Liver (tissue), 3 donors: ENCODE results near the gene STK33.

Source experiments
- EGR1 ChIP-seq, 2 donors: IDR thresholded peaks; 2 replicates each; pipeline ENCODE4 v1.6.1; 2016 to 2018; ENCODE audit warnings: antibody characterized with exemption in 2 of 2, low read depth in 2 of 2
- FOXA1 ChIP-seq: IDR thresholded peaks from 2 replicates; pipeline ENCODE4 v1.6.1; 2016; ENCODE audit warnings: antibody characterized with exemption
- FOXA2 ChIP-seq: IDR thresholded peaks from 2 replicates; pipeline ENCODE4 v1.6.1; 2016; ENCODE audit warnings: antibody characterized with exemption
- GABPA ChIP-seq, 2 donors: IDR thresholded peaks in 1 of 2; conservative IDR thresholded peaks in 1 of 2; 2 replicates each; pipeline ENCODE4 v1.6.1; 2016; ENCODE audit warnings: antibody characterized with exemption in 2 of 2, mild to moderate bottlenecking in 1 of 2, moderate library complexity in 1 of 2
- JUND ChIP-seq, 2 donors: IDR thresholded peaks; 2 replicates each; pipeline ENCODE4 v1.6.1; 2016; ENCODE audit warnings: antibody characterized with exemption in 2 of 2
- RAD21 ChIP-seq, 2 donors: IDR thresholded peaks; 2 replicates each; pipeline ENCODE4 v1.6.1; 2016; ENCODE audit warnings: antibody characterized with exemption in 2 of 2, mild to moderate bottlenecking in 2 of 2
- SP1 ChIP-seq: IDR thresholded peaks from 2 replicates; pipeline ENCODE4 v1.6.1; 2018; ENCODE audit warnings: antibody characterized with exemption, mild to moderate bottlenecking
- TAF1 ChIP-seq: conservative IDR thresholded peaks from 2 replicates; pipeline ENCODE4 v1.6.1; 2016; ENCODE audit warnings: antibody characterized with exemption, mild to moderate bottlenecking
- YY1 ChIP-seq: IDR thresholded peaks from 2 replicates; pipeline ENCODE4 v1.6.1; 2016; ENCODE audit warnings: antibody characterized with exemption, mild to moderate bottlenecking
- TF ChIP-seq, protein P1 (sequence below): fragments of 150-350 bp; IDR thresholded peaks from 2 replicates; pipeline ENCODE4 v1.5.1; 2017; ENCODE audit warnings: improper control_type of control experiment, low read depth, low read length; ENCODE audit not compliant: missing input control
- TF ChIP-seq, protein P2 (sequence below): IDR thresholded peaks from 2 replicates; pipeline ENCODE4 v1.6.1; 2016; ENCODE audit warnings: antibody characterized with exemption
- TF ChIP-seq, protein P3 (sequence below): IDR thresholded peaks from 2 replicates; pipeline ENCODE4 v1.6.1; 2016; ENCODE audit warnings: antibody characterized with exemption, mild to moderate bottlenecking
- donor health status: healthy.
- donor health status: healthy.

DNA sequence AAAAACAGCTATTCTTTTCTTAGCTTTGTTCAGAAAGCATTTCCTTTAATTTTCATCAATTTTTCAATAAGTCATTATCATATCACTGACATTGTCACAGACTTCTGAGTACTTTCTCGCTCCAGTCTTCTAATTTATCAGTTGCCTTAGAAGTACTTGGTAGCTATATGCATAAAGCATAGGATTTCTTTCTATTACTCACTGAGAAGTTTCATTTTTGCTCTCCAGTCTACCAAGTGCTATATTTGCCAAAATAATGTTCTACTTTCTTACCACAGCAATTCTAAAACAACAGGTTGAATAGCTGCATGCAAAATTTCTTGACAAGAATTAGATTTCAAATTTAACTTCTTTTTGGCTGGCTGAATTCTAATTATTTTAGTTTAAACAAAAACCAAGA lies 116.3 kb downstream of the STK33 start:
- TF ChIP-seq, protein P1, sequence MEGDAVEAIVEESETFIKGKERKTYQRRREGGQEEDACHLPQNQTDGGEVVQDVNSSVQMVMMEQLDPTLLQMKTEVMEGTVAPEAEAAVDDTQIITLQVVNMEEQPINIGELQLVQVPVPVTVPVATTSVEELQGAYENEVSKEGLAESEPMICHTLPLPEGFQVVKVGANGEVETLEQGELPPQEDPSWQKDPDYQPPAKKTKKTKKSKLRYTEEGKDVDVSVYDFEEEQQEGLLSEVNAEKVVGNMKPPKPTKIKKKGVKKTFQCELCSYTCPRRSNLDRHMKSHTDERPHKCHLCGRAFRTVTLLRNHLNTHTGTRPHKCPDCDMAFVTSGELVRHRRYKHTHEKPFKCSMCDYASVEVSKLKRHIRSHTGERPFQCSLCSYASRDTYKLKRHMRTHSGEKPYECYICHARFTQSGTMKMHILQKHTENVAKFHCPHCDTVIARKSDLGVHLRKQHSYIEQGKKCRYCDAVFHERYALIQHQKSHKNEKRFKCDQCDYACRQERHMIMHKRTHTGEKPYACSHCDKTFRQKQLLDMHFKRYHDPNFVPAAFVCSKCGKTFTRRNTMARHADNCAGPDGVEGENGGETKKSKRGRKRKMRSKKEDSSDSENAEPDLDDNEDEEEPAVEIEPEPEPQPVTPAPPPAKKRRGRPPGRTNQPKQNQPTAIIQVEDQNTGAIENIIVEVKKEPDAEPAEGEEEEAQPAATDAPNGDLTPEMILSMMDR, result no peak
- TF ChIP-seq, protein P2, sequence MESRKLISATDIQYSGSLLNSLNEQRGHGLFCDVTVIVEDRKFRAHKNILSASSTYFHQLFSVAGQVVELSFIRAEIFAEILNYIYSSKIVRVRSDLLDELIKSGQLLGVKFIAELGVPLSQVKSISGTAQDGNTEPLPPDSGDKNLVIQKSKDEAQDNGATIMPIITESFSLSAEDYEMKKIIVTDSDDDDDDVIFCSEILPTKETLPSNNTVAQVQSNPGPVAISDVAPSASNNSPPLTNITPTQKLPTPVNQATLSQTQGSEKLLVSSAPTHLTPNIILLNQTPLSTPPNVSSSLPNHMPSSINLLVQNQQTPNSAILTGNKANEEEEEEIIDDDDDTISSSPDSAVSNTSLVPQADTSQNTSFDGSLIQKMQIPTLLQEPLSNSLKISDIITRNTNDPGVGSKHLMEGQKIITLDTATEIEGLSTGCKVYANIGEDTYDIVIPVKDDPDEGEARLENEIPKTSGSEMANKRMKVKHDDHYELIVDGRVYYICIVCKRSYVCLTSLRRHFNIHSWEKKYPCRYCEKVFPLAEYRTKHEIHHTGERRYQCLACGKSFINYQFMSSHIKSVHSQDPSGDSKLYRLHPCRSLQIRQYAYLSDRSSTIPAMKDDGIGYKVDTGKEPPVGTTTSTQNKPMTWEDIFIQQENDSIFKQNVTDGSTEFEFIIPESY, result no peak
- no peak for TF ChIP-seq RAD21 (IDR thresholded peaks at IDR 0.05)
- no peak for TF ChIP-seq JUND (IDR thresholded peaks at IDR 0.05)
- no peak for TF ChIP-seq YY1
- no peak for TF ChIP-seq FOXA1
- no peak for TF ChIP-seq TAF1
- TF ChIP-seq GABPA (IDR thresholded peaks at IDR 0.05 in 1 of 2, conservative IDR thresholded peaks at IDR 0.05 in 1 of 2), result no peak
- no peak for TF ChIP-seq FOXA2
- TF ChIP-seq SP1, result no peak
- TF ChIP-seq, protein P3, sequence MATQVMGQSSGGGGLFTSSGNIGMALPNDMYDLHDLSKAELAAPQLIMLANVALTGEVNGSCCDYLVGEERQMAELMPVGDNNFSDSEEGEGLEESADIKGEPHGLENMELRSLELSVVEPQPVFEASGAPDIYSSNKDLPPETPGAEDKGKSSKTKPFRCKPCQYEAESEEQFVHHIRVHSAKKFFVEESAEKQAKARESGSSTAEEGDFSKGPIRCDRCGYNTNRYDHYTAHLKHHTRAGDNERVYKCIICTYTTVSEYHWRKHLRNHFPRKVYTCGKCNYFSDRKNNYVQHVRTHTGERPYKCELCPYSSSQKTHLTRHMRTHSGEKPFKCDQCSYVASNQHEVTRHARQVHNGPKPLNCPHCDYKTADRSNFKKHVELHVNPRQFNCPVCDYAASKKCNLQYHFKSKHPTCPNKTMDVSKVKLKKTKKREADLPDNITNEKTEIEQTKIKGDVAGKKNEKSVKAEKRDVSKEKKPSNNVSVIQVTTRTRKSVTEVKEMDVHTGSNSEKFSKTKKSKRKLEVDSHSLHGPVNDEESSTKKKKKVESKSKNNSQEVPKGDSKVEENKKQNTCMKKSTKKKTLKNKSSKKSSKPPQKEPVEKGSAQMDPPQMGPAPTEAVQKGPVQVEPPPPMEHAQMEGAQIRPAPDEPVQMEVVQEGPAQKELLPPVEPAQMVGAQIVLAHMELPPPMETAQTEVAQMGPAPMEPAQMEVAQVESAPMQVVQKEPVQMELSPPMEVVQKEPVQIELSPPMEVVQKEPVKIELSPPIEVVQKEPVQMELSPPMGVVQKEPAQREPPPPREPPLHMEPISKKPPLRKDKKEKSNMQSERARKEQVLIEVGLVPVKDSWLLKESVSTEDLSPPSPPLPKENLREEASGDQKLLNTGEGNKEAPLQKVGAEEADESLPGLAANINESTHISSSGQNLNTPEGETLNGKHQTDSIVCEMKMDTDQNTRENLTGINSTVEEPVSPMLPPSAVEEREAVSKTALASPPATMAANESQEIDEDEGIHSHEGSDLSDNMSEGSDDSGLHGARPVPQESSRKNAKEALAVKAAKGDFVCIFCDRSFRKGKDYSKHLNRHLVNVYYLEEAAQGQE, result no peak
- no peak for TF ChIP-seq EGR1 (IDR thresholded peaks at IDR 0.05; ENCODE audit: low read depth in 2 of 2)
